DOHH2 (cell line): ENCODE results near the gene FOXD4.
"Not testable (repeated sequence)": the region's sequence is repeated elsewhere in the genome, so short reads cannot be mapped to it uniquely, and the experiment has no call there.

Experiments
- EZH2phosphoT487 ChIP-seq: fragments of 200-600 bp; sonication (generic); IDR thresholded peaks from 2 replicates; pipeline ENCODE4 v1.6.1; 2017; ENCODE audit warnings: borderline replicate concordance, mild to moderate bottlenecking, antibody characterized with exemption, low read length, moderate library complexity, mixed read lengths
- TF ChIP-seq, protein P1 (sequence below): fragments of 200-600 bp; sonication (generic); IDR thresholded peaks from one replicate; pipeline ENCODE4 v1.5.1; 2014; ENCODE audit warnings: antibody characterized with exemption, mild to moderate bottlenecking, low read depth, low read length; ENCODE audit not compliant: poor library complexity, severe bottlenecking

DNA sequence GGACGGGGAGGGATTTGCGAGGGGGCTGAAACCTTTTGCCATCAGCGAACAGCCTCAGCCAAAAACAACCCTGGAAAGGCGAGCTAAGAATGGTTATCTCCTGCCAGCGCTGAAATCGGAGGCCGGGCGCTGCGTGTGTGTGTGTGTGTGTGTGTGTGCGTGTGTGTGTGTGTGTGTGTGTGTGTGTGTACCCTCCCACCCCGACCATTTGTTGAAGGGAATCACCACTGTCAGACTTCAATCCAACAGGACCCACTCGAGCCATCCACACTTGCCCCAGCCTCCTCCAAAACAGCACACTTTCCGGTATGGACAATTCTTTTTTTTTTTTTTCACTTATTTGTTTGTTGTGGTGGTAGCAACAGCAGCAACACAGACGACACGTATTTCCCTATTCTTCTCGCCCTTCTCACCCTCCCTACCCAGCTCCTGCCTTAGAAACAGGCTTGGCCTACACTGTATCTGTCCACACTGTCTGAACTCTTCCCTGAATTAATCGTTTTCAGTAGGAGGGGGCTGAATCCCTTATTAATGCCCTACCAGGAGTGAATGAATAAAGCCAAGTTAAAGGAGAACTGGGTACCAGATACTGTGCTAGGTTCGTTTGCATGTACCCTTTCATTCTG lies 44.2 kb downstream of the FOXD4 start:
- TF ChIP-seq, protein P1, sequence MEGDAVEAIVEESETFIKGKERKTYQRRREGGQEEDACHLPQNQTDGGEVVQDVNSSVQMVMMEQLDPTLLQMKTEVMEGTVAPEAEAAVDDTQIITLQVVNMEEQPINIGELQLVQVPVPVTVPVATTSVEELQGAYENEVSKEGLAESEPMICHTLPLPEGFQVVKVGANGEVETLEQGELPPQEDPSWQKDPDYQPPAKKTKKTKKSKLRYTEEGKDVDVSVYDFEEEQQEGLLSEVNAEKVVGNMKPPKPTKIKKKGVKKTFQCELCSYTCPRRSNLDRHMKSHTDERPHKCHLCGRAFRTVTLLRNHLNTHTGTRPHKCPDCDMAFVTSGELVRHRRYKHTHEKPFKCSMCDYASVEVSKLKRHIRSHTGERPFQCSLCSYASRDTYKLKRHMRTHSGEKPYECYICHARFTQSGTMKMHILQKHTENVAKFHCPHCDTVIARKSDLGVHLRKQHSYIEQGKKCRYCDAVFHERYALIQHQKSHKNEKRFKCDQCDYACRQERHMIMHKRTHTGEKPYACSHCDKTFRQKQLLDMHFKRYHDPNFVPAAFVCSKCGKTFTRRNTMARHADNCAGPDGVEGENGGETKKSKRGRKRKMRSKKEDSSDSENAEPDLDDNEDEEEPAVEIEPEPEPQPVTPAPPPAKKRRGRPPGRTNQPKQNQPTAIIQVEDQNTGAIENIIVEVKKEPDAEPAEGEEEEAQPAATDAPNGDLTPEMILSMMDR: not testable (repeated sequence)
- TF ChIP-seq EZH2phosphoT487: not testable (repeated sequence)
